ENCODE data around the gene USP32.

USP32 gene

DNA sequence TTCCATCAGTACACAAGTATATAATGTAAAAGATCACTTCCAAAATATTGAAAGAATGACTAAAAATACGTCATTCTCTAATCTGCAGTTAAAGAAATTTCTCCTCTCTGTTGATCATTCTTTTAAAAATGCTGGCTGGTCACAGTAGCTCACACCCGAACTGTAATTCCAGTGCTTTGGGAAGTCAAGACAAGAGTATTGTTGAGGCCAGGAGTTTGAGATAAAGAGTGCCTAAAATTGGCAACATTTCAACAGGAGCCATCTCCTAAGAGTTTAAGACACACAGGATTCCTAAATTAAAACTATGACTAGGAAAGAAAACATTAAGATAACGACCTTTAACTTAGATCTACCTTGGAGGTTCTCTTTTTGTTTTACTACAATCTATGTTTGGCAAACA lies 4.5 kb upstream of the USP32 start:
- Histone ChIP-seq H3K9me3 (ENCODE audit: control insufficient read depth, low read length) (no peaks in the 10 kb centered on the region), H3K27me3 (ENCODE audit: control insufficient read depth in 1 of 2, insufficient read depth in 1 of 2, low read length in 2 of 2) (no peaks in the 10 kb centered on the region), H4K8ac (ENCODE audit: low read length) (no peak overlapping the region), H2AK5ac (ENCODE audit: low read length, severe bottlenecking) (no peak overlapping the region), H3K23ac (ENCODE audit: low read length in 2 of 2) (no peak overlapping the region), H2AFZ (ENCODE audit: low read depth, low read length) (no peak overlapping the region), H2BK15ac (ENCODE audit: low read depth, poor library complexity, severe bottlenecking) (no peak overlapping the region), H3K4me3 (ENCODE audit: insufficient read depth in 1 of 2, low read depth in 1 of 2, low read length in 2 of 2) (no peak overlapping the region), H3K79me1 (replicated peaks; ENCODE audit: low read length, poor library complexity, severe bottlenecking) (peaks cover 4% of the 10 kb centered on the region), H4K91ac (ENCODE audit: low read length) (no peak overlapping the region), H2BK120ac (ENCODE audit: low read depth, low read length) (no peak overlapping the region), H3K27ac (ENCODE audit: low read length, poor library complexity, severe bottlenecking) (no peak overlapping the region), H3K14ac (ENCODE audit: low read length in 2 of 2) (no peak overlapping the region), H3K18ac (ENCODE audit: low read depth in 1 of 2, low read length in 2 of 2) (no peak overlapping the region), H3K4me2 (ENCODE audit: low read length, poor library complexity, severe bottlenecking) (no peak overlapping the region), H3K9ac (ENCODE audit: low read length) (no peak overlapping the region), H2BK12ac (ENCODE audit: low read length in 2 of 2) (no peak overlapping the region), H2BK5ac (ENCODE audit: low read depth, low read length, poor library complexity, severe bottlenecking) (no peak overlapping the region), H3K4ac (ENCODE audit: low read depth in 1 of 2, low read length in 2 of 2) (no peak overlapping the region), H3K4me1 (ENCODE audit: control insufficient read depth, insufficient read depth, low read depth, low read length) (peaks cover 1% of the 10 kb centered on the region), H3K36me3 (ENCODE audit: control insufficient read depth in 1 of 2, insufficient read depth in 2 of 2, low read depth in 1 of 2, low read length in 2 of 2) (no peaks in the 10 kb centered on the region)
- 90% methylated on average over 2 of the region's 3 CpGs for WGBS
- DNase-seq, result no peak

DNA sequence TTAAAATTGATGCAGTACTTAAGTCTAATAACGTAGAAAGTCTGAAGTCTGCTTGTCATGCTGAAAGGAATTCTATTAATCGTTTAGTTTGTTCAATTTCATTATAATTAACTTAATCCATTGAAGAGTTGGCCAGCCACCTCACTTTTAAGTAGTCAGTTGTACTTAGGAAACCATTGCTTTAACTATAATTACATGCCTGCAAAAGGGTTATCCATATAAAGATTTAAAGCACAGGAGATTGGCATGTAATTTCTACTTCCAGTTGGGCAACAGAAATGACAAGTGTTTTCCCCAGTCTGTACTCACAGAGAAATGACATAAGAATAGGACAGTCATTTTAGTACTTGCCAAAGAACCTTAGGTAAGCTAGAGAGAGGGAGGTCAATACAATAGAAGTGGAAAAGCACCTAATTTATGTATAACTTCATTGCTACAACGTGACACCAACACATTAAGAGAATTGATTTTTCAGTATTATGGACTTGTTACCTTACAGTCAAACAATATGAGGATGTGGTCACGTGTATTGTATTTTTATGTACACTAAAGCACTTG lies 3.7 kb upstream of the USP32 start:
- Histone ChIP-seq H4K91ac (ENCODE audit: low read length) (no peak overlapping the region), H4K8ac (ENCODE audit: low read length) (no peak overlapping the region), H3K4me3 (ENCODE audit: insufficient read depth in 1 of 2, low read depth in 1 of 2, low read length in 2 of 2) (no peak overlapping the region), H3K36me3 (ENCODE audit: control insufficient read depth in 1 of 2, insufficient read depth in 2 of 2, low read depth in 1 of 2, low read length in 2 of 2) (no peaks in the 10 kb centered on the region), H2BK15ac (ENCODE audit: low read depth, poor library complexity, severe bottlenecking) (no peak overlapping the region), H3K4ac (ENCODE audit: low read depth in 1 of 2, low read length in 2 of 2) (no peak overlapping the region), H3K9ac (ENCODE audit: low read length) (no peak overlapping the region), H2BK12ac (ENCODE audit: low read length in 2 of 2) (no peak overlapping the region), H2AK5ac (ENCODE audit: low read length, severe bottlenecking) (no peak overlapping the region), H2BK5ac (ENCODE audit: low read depth, low read length, poor library complexity, severe bottlenecking) (no peak overlapping the region), H3K9me3 (ENCODE audit: control insufficient read depth, low read length) (no peaks in the 10 kb centered on the region), H3K27me3 (ENCODE audit: control insufficient read depth in 1 of 2, insufficient read depth in 1 of 2, low read length in 2 of 2) (no peaks in the 10 kb centered on the region), H3K18ac (ENCODE audit: low read depth in 1 of 2, low read length in 2 of 2) (no peak overlapping the region), H3K79me1 (replicated peaks; ENCODE audit: low read length, poor library complexity, severe bottlenecking) (peaks cover 5% of the 10 kb centered on the region), H3K4me2 (ENCODE audit: low read length, poor library complexity, severe bottlenecking) (no peak overlapping the region), H3K4me1 (ENCODE audit: control insufficient read depth, insufficient read depth, low read depth, low read length) (peaks cover 1% of the 10 kb centered on the region), H2BK120ac (ENCODE audit: low read depth, low read length) (no peak overlapping the region), H3K27ac (ENCODE audit: low read length, poor library complexity, severe bottlenecking) (no peak overlapping the region), H2AFZ (ENCODE audit: low read depth, low read length) (no peak overlapping the region), H3K14ac (ENCODE audit: low read length in 2 of 2) (no peak overlapping the region), H3K23ac (ENCODE audit: low read length in 2 of 2) (no peak overlapping the region)
- no CpG with 5 or more reads among the region's 4 CpGs for WGBS
- DNase-seq, result no peak

DNA sequence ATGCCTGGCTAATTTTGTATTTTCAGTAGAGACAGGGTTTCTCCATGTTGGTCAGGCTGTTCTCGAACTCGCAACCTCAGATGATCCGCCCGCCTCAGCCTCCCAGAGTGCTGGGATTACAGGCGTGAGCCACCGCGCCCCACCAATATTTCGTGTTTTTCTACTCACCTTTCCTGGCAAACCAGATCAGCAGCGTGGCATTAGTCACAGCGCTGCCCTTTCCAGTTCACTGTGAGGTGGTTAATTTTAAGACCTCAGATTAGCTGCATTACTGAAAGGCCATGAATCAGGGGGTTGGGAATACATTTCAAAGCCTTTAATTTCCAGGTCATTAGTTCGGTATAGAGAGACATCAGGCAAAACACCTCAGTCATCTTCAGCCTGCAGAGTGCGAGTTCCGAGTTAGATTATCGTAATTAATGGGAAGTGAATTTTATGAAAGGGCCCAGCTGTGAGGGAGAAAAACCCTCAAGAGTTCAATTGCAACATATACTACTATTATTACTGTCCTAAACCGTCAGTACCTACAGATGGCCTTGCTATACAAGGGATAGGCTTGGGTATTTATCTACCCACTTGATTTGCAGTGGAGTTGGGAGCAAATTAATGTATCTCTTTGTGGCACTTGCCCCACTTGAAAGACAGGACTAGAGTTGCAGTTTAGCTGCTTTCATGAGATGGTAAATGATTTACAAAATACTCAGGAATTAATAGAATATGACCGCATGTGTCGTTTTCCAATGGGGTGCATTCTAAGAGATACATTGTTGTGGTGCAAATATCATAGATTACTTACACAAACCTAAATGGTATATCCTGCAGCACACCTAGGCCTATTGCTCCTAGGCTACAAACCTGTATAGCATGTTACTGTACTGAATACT lies 2.1 kb upstream of the USP32 start:
- H2AK5ac ChIP-seq (ENCODE audit: low read length, severe bottlenecking), result no peak overlapping the region
- no peak overlapping the region for H3K4me2 ChIP-seq (ENCODE audit: low read length, poor library complexity, severe bottlenecking)
- no peak overlapping the region for H2BK5ac ChIP-seq (ENCODE audit: low read depth, low read length, poor library complexity, severe bottlenecking)
- H3K9ac ChIP-seq (ENCODE audit: low read length), result no peak overlapping the region
- H3K79me1 ChIP-seq (replicated peaks; ENCODE audit: low read length, poor library complexity, severe bottlenecking), result peaks cover 5% of the 10 kb centered on the region
- 96% methylated on average over 11 of the region's 17 CpGs for whole genome bisulfite sequencing
- H2BK15ac ChIP-seq (ENCODE audit: low read depth, poor library complexity, severe bottlenecking), result no peak overlapping the region
- no peaks in the 10 kb centered on the region for H3K9me3 ChIP-seq (ENCODE audit: control insufficient read depth, low read length)
- H3K27me3 ChIP-seq (ENCODE audit: control insufficient read depth in 1 of 2, insufficient read depth in 1 of 2, low read length in 2 of 2), result no peaks in the 10 kb centered on the region
- peaks cover 1% of the 10 kb centered on the region for H3K4me1 ChIP-seq (ENCODE audit: control insufficient read depth, insufficient read depth, low read depth, low read length)
- H3K18ac ChIP-seq (ENCODE audit: low read depth in 1 of 2, low read length in 2 of 2), result no peak overlapping the region
- H2BK12ac ChIP-seq (ENCODE audit: low read length in 2 of 2), result peak overlapping the region in 1 of 2 experiments; percentile 73
- no peak overlapping the region for H3K14ac ChIP-seq (ENCODE audit: low read length in 2 of 2)
- no peaks in the 10 kb centered on the region for H3K36me3 ChIP-seq (ENCODE audit: control insufficient read depth in 1 of 2, insufficient read depth in 2 of 2, low read depth in 1 of 2, low read length in 2 of 2)
- H4K8ac ChIP-seq (ENCODE audit: low read length), result no peak overlapping the region
- H3K23ac ChIP-seq (ENCODE audit: low read length in 2 of 2), result no peak overlapping the region
- H2BK120ac ChIP-seq (ENCODE audit: low read depth, low read length), result peak overlapping the region; percentile 3
- DNase-seq, result no peak
- no peak overlapping the region for H2AFZ ChIP-seq (ENCODE audit: low read depth, low read length)
- H4K91ac ChIP-seq (ENCODE audit: low read length), result peak overlapping the region; percentile 56
- no peak overlapping the region for H3K27ac ChIP-seq (ENCODE audit: low read length, poor library complexity, severe bottlenecking)
- no peak overlapping the region for H3K4me3 ChIP-seq (ENCODE audit: insufficient read depth in 1 of 2, low read depth in 1 of 2, low read length in 2 of 2)
- H3K4ac ChIP-seq (ENCODE audit: low read depth in 1 of 2, low read length in 2 of 2), result no peak overlapping the region

DNA sequence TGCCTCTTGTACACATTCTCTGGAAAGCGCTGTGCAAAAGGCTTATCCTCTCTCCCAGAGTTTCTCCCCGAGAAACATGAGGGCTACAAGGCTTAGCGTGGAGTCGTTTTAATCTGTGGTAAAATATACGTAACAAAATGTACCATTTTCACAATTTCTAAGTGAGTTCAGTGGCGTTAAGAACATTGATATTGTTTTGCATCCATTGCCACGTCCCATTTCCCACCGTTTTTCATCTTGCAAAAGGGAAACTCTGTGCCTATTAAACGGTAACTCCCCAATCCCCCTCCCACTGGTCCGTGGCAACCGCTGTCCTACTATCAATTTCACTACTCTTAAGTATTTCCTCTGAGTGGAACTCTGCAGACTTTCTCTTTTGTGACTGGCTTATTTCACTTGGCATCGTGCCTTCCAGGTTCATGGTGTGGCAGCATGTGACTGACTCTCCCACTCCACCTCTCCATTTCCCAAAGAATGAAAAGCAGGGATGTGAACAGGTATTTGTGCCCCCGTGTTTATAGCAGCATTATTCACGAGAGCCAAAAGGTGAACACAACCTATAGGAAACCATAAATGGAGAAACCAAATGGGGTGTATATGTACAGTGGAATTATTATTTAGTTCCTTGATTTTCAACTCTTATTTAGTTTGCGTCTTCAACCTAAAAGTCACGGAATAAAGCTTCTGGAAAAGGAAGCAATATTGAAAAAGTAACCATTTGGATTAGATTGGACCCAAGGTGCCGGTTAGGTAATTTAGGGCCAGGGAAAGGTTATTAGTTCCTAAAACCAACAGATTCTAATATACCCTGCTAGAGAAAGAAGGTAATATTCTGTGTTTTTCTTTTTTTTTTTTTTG lies 1.1 kb upstream of the USP32 start:
- Histone ChIP-seq H4K8ac (ENCODE audit: low read length) (peak overlapping the region; percentile 62), H3K9me3 (ENCODE audit: control insufficient read depth, low read length) (no peaks in the 10 kb centered on the region), H3K4me3 (ENCODE audit: insufficient read depth in 1 of 2, low read depth in 1 of 2, low read length in 2 of 2) (peak overlapping the region; percentile 85), H2BK120ac (ENCODE audit: low read depth, low read length) (peak overlapping the region; percentile 90), H3K79me1 (replicated peaks; ENCODE audit: low read length, poor library complexity, severe bottlenecking) (peaks cover 5% of the 10 kb centered on the region), H3K9ac (ENCODE audit: low read length) (peak overlapping the region; percentile 96), H3K4me1 (ENCODE audit: control insufficient read depth, insufficient read depth, low read depth, low read length) (peaks cover 1% of the 10 kb centered on the region), H3K18ac (ENCODE audit: low read depth in 1 of 2, low read length in 2 of 2) (peak overlapping the region; percentile 79 to 84), H3K27me3 (ENCODE audit: control insufficient read depth in 1 of 2, insufficient read depth in 1 of 2, low read length in 2 of 2) (no peaks in the 10 kb centered on the region), H3K36me3 (ENCODE audit: control insufficient read depth in 1 of 2, insufficient read depth in 2 of 2, low read depth in 1 of 2, low read length in 2 of 2) (peaks cover 0 to 4% of the 10 kb centered on the region in 2 experiments), H3K14ac (ENCODE audit: low read length in 2 of 2) (peak overlapping the region in 1 of 2 experiments; percentile 50), H2AFZ (ENCODE audit: low read depth, low read length) (no peak overlapping the region), H4K91ac (ENCODE audit: low read length) (peak overlapping the region; percentile 74), H2BK15ac (ENCODE audit: low read depth, poor library complexity, severe bottlenecking) (peak overlapping the region; percentile 54), H2BK12ac (ENCODE audit: low read length in 2 of 2) (peak overlapping the region; percentile 37 to 91), H3K23ac (ENCODE audit: low read length in 2 of 2) (no peak overlapping the region), H2AK5ac (ENCODE audit: low read length, severe bottlenecking) (no peak overlapping the region), H3K4ac (ENCODE audit: low read depth in 1 of 2, low read length in 2 of 2) (peak overlapping the region; percentile 31 to 95), H2BK5ac (ENCODE audit: low read depth, low read length, poor library complexity, severe bottlenecking) (no peak overlapping the region), H3K27ac (ENCODE audit: low read length, poor library complexity, severe bottlenecking) (peak overlapping the region; percentile 75), H3K4me2 (ENCODE audit: low read length, poor library complexity, severe bottlenecking) (peak overlapping the region; percentile 87)
- WGBS, result 19% methylated on average over 10 of the region's 17 CpGs
- peak; percentile 74 for DNase-seq

Data from mesenchymal stem cell (in vitro differentiated cells and primary cell).